MCF 10A (cell line): ENCODE results near the gene GIT2. TPM values are rescaled to one million over a fixed set of nuclear protein-coding genes. Genes with fewer than 3 reads are reported as not detected.
A peak's percentile ranks its signal among the peaks of the same experiment; 100 is the strongest.

Experiments used
- BruUV-seq: library from RNA; stranded (reverse); fragments of 400-500 nt; replicated peaks from 2 replicates; lab custom pipeline; 2021; lab: Mats Ljungman, UMichigan
- CTCF ChIA-PET: fragments of 300-600 bp; sonication (Branson Sonifier 250); formaldehyde crosslinking; extraction: SDS; loops from one replicate; lab custom pipeline; 2021; ENCODE audit warnings: antibody characterized with exemption, inconsistent platforms; lab: Yijun Ruan, JAX
- POLR2A ChIA-PET: fragments of 300-600, 350-650 bp; sonication (Branson Sonifier 250); formaldehyde crosslinking; extraction: SDS; loops from one replicate; lab custom pipeline; 2020; ENCODE audit warnings: antibody characterized with exemption, inconsistent platforms; lab: Yijun Ruan, JAX
- DNase-seq: peaks from one replicate; pipeline ENCODE4 v3.0.0-alpha.2; 2018; ENCODE audit not compliant: unreplicated experiment
- H3K27ac Mint-ChIP-seq: one replicate; pipeline ENCODE4 v1.8.0; 2022; ENCODE audit warnings: mild to moderate bottlenecking, low read depth, mixed read lengths; ENCODE audit not compliant: unreplicated experiment
- H3K27me3 Mint-ChIP-seq: one replicate; pipeline ENCODE4 v1.8.0; 2022; ENCODE audit warnings: mixed read lengths; ENCODE audit not compliant: insufficient read depth, unreplicated experiment
- H3K36me3 Mint-ChIP-seq: one replicate; pipeline ENCODE4 v1.8.0; 2022; ENCODE audit warnings: mild to moderate bottlenecking, moderate library complexity, mixed read lengths; ENCODE audit not compliant: insufficient read depth, unreplicated experiment
- H3K4me1 Mint-ChIP-seq: one replicate; pipeline ENCODE4 v1.8.0; 2022; ENCODE audit warnings: mixed read lengths; ENCODE audit not compliant: insufficient read depth, unreplicated experiment
- H3K4me3 Mint-ChIP-seq: one replicate; pipeline ENCODE4 v1.8.0; 2022; ENCODE audit warnings: mild to moderate bottlenecking, moderate library complexity, mixed read lengths; ENCODE audit not compliant: unreplicated experiment
- H3K9me3 Mint-ChIP-seq: one replicate; pipeline ENCODE4 v1.8.0; 2022; ENCODE audit warnings: mixed read lengths; ENCODE audit not compliant: unreplicated experiment
- CTCF ChIP-seq: fragments of 200-600 bp; IDR thresholded peaks from one replicate; pipeline ENCODE4 v1.8.0; 2022; ENCODE audit warnings: antibody characterized with exemption, mild to moderate bottlenecking; ENCODE audit not compliant: unreplicated experiment
- intact Hi-C: fragments of 100-400 bp; cut with micrococcal nuclease; formaldehyde crosslinking; loops from 2 replicates; pipeline ENCODE4 v1.14.1; 2022
- total RNA-seq: library from RNA; stranded (reverse); gene quantifications from 2 replicates; pipeline ENCODE4 v1.2.3, GENCODE V29; 2022

Gene GIT2
- total RNA-seq, 1 experiment from 2014 or later = 30.0 TPM

- no peaks in the 10 kb centered on the region for H3K4me1 Mint-ChIP-seq
- H3K27ac Mint-ChIP-seq = no peak overlapping the region
- ChIA-PET POLR2A (interaction anchor here (0.6 to 1.3 kb wide), 2 partner anchors 12 to 55 kb away, joined by 4 to 5 read pairs; partner anchors contain the start of gene TCHP), CTCF (interaction anchor here (0.5 to 1.2 kb wide), 2 partner anchors 63 to 1423 kb away, joined by 3 to 4 read pairs; no protein-coding TSS in a partner anchor)
- peaks cover 60% of the 10 kb centered on the region for H3K36me3 Mint-ChIP-seq
- DNase-seq = no peak
- no peak for TF ChIP-seq CTCF
- H3K9me3 Mint-ChIP-seq = no peaks in the 10 kb centered on the region
- no TSS peak for BruUV-seq
- intact Hi-C loops = no loop called here
- no peaks in the 10 kb centered on the region for H3K27me3 Mint-ChIP-seq
- no peak overlapping the region for H3K4me3 Mint-ChIP-seq
Measured at GRCh38 chr12:109912855-109913321, 83.3 kb downstream of the GIT2 start.

- no TSS peak for BruUV-seq
- peaks cover 63% of the 10 kb centered on the region for H3K36me3 Mint-ChIP-seq
- no peaks in the 10 kb centered on the region for H3K9me3 Mint-ChIP-seq
- ChIA-PET CTCF (interaction anchor here (0.7 to 1.2 kb wide), 7 partner anchors 13 to 1165 kb away, joined by 3 to 5 read pairs (median 3); no protein-coding TSS in a partner anchor), POLR2A (interaction anchor here (2.3 kb wide), 1 partner anchor 10 kb away, joined by 8 read pairs; the partner anchor contains the start of gene TCHP)
- TF ChIP-seq CTCF = peak; percentile 27
- peak; percentile 21 for DNase-seq
- no peaks in the 10 kb centered on the region for H3K27me3 Mint-ChIP-seq
- H3K4me1 Mint-ChIP-seq = no peaks in the 10 kb centered on the region
- H3K4me3 Mint-ChIP-seq = no peak overlapping the region
- intact Hi-C loops = no loop called here
- H3K27ac Mint-ChIP-seq = no peak overlapping the region
Measured at GRCh38 chr12:109910969-109911348, 85.2 kb downstream of the GIT2 start.

GRCh38 chr12:109910254-109910968 lies 85.8 kb downstream of the GIT2 start:
- peaks cover 68% of the 10 kb centered on the region for H3K36me3 Mint-ChIP-seq
- H3K4me3 Mint-ChIP-seq = no peak overlapping the region
- no TSS peak for BruUV-seq
- intact Hi-C loops = no loop called here
- H3K9me3 Mint-ChIP-seq = no peaks in the 10 kb centered on the region
- no peak overlapping the region for H3K27ac Mint-ChIP-seq
- POLR2A ChIA-PET = interaction anchor here (2.3 kb wide), 1 partner anchor 10 kb away, joined by 8 read pairs; the partner anchor contains the start of gene TCHP
- CTCF ChIA-PET = interaction anchor here (0.7 to 1.5 kb wide), 9 partner anchors 10 to 1165 kb away, joined by 3 to 9 read pairs (median 4); no protein-coding TSS in a partner anchor
- DNase-seq = no peak
- no peak for TF ChIP-seq CTCF
- H3K27me3 Mint-ChIP-seq = no peaks in the 10 kb centered on the region
- H3K4me1 Mint-ChIP-seq = no peaks in the 10 kb centered on the region

- Mint-ChIP-seq H3K4me3 (no peak overlapping the region), H3K36me3 (peaks cover 60% of the 10 kb centered on the region), H3K4me1 (peaks cover 14% of the 10 kb centered on the region), H3K27me3 (no peaks in the 10 kb centered on the region), H3K9me3 (no peaks in the 10 kb centered on the region), H3K27ac (peak overlapping the region; percentile 64)
- POLR2A ChIA-PET = no interaction called here
- no TSS peak for BruUV-seq
- TF ChIP-seq CTCF = no peak
- CTCF ChIA-PET = interaction anchor here (1.6 kb wide), 1 partner anchor 22 kb away, joined by 6 read pairs; no protein-coding TSS in a partner anchor
- intact Hi-C loops = no loop called here
- no peak for DNase-seq
Measured at GRCh38 chr12:109905301-109905700, 90.9 kb downstream of the GIT2 start.
